Panc1 (cell line): ENCODE results near the gene MLYCD.

Experiments used
- POLR2AphosphoS5 ChIP-seq: IDR thresholded peaks from 2 replicates; pipeline ENCODE4 v1.6.1; 2012; ENCODE audit warnings: mild to moderate bottlenecking, low read depth, low read length, moderate library complexity
- SIN3A ChIP-seq: IDR thresholded peaks from 2 replicates; pipeline ENCODE4 v1.6.1; 2012; ENCODE audit warnings: low read depth, mild to moderate bottlenecking, low read length, moderate library complexity, borderline replicate concordance; ENCODE audit not compliant: insufficient read depth
- TCF7L2 ChIP-seq: IDR thresholded peaks from 2 replicates; pipeline ENCODE4 v1.6.1; 2011; ENCODE audit warnings: mild to moderate bottlenecking, low read depth, low read length, inconsistent platforms
- TF ChIP-seq, protein P1 (sequence below): fragments of 450-650 bp; IDR thresholded peaks from 2 replicates; pipeline ENCODE4 v1.5.1; 2017; ENCODE audit warnings: mild to moderate bottlenecking
- TF ChIP-seq, protein P2 (sequence below), 2 experiments: IDR thresholded peaks; 2 replicates each; pipeline ENCODE4 v1.6.1; 2011 to 2012; ENCODE audit warnings: low read depth in 2 of 2, control low read depth in 1 of 2, low read length in 1 of 2, mild to moderate bottlenecking in 1 of 2, moderate library complexity in 1 of 2; ENCODE audit not compliant: insufficient read depth in 1 of 2

DNA sequence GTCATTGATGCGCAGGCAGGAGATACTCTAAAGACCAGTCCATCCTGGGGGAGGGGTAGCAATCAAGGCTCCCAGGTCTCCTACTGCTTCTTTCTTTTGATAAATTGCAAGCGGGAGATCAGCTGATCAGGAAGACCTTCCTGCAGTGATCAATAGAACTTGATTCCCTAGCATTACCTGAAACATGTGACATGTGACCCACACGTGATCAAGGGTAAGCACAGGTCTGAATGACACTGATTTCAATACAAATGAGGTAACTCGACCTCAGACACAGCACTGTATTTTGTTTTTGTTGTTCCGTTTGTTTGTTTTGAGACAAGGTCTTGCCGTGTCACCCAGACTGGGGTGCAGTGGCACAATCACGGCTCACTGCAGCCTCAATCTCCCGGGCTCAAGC is 39.6 kb upstream of the MLYCD start:
- TF ChIP-seq, protein P1, sequence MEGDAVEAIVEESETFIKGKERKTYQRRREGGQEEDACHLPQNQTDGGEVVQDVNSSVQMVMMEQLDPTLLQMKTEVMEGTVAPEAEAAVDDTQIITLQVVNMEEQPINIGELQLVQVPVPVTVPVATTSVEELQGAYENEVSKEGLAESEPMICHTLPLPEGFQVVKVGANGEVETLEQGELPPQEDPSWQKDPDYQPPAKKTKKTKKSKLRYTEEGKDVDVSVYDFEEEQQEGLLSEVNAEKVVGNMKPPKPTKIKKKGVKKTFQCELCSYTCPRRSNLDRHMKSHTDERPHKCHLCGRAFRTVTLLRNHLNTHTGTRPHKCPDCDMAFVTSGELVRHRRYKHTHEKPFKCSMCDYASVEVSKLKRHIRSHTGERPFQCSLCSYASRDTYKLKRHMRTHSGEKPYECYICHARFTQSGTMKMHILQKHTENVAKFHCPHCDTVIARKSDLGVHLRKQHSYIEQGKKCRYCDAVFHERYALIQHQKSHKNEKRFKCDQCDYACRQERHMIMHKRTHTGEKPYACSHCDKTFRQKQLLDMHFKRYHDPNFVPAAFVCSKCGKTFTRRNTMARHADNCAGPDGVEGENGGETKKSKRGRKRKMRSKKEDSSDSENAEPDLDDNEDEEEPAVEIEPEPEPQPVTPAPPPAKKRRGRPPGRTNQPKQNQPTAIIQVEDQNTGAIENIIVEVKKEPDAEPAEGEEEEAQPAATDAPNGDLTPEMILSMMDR: no peak
- TF ChIP-seq, protein P2, sequence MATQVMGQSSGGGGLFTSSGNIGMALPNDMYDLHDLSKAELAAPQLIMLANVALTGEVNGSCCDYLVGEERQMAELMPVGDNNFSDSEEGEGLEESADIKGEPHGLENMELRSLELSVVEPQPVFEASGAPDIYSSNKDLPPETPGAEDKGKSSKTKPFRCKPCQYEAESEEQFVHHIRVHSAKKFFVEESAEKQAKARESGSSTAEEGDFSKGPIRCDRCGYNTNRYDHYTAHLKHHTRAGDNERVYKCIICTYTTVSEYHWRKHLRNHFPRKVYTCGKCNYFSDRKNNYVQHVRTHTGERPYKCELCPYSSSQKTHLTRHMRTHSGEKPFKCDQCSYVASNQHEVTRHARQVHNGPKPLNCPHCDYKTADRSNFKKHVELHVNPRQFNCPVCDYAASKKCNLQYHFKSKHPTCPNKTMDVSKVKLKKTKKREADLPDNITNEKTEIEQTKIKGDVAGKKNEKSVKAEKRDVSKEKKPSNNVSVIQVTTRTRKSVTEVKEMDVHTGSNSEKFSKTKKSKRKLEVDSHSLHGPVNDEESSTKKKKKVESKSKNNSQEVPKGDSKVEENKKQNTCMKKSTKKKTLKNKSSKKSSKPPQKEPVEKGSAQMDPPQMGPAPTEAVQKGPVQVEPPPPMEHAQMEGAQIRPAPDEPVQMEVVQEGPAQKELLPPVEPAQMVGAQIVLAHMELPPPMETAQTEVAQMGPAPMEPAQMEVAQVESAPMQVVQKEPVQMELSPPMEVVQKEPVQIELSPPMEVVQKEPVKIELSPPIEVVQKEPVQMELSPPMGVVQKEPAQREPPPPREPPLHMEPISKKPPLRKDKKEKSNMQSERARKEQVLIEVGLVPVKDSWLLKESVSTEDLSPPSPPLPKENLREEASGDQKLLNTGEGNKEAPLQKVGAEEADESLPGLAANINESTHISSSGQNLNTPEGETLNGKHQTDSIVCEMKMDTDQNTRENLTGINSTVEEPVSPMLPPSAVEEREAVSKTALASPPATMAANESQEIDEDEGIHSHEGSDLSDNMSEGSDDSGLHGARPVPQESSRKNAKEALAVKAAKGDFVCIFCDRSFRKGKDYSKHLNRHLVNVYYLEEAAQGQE (IDR thresholded peaks at IDR 0.05; ENCODE audit: insufficient read depth in 1 of 2, low read depth in 2 of 2, low read length in 1 of 2): no peak
- TF ChIP-seq POLR2AphosphoS5 (no peak), SIN3A (no peak), TCF7L2 (no peak)
